ENCODE data around the gene TFR2. TPM values are rescaled to one million over a fixed set of nuclear protein-coding genes. Genes with fewer than 3 reads are reported as not detected.

Gene TFR2
- total and polyA plus RNA-seq, 8 donors: 0.67 to 2.6 (median 1.2) TPM

DNA sequence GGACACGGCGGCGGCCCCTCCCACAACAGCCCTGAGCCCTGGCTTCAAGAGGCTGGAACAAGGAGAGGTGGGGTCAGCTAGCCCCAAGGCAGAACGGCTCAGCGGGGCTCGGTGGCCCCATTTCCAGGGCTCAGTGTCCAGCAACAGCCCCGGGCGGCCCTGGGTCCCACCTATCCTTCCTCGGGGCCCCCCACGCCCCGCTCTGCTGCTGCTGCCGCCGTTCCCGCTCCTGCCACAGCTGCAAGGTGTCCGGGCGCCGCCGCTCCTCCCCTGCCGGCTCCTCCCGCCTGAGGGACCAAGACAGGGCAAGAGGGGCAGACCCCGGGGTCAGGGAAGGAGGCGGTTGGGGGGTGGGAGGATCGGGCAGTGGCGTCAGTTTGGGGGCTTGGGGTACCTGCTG, 64.2 kb downstream of the TFR2 start:
- TF ChIP-seq, protein P1, sequence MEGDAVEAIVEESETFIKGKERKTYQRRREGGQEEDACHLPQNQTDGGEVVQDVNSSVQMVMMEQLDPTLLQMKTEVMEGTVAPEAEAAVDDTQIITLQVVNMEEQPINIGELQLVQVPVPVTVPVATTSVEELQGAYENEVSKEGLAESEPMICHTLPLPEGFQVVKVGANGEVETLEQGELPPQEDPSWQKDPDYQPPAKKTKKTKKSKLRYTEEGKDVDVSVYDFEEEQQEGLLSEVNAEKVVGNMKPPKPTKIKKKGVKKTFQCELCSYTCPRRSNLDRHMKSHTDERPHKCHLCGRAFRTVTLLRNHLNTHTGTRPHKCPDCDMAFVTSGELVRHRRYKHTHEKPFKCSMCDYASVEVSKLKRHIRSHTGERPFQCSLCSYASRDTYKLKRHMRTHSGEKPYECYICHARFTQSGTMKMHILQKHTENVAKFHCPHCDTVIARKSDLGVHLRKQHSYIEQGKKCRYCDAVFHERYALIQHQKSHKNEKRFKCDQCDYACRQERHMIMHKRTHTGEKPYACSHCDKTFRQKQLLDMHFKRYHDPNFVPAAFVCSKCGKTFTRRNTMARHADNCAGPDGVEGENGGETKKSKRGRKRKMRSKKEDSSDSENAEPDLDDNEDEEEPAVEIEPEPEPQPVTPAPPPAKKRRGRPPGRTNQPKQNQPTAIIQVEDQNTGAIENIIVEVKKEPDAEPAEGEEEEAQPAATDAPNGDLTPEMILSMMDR (IDR thresholded peaks at IDR 0.05): no peak
- Histone ChIP-seq H3K9me3 (no peaks in the 10 kb centered on the region), H3K36me3 (peaks cover 0 to 98% of the 10 kb centered on the region in 2 donors), H3K27me3 (no peaks in the 10 kb centered on the region), H3K27ac (no peak overlapping the region), H3K4me3 (no peak overlapping the region), H3K4me1 (peaks cover 0 to 16% of the 10 kb centered on the region in 2 donors)
- intact Hi-C loops (cut with DNase I): no loop called here
- DNase-seq (no peak), ATAC-seq (no peak)

DNA sequence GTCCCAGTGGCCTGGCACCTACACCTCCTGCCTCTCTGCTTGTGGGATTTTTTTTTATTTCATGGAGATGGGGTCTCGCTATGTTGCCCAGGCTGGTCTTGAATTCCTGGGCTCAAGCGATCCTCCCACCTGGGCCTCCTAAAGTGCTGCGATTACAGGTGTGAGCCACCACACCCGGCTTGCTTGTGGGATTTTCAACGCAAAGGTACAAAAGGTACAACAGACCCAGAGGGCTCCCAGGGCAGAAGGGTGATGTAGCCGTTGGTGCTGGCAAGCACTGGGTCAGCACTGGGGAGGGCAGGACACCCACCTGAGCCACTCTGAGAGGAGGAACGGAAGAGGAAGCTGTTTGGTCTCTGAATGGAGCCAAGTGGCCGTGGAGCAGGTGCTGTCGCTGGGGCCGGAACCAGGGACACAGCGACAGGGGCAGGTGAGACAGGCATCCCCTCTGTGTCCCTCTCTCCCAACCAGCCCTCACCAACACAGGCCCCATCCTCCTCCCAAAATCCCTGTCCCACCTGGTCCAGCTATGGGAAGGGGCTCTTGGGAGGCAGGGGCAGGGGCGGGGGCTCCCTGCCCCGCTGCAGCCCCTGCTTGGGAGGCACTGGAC, 64.9 kb downstream of the TFR2 start:
- TF ChIP-seq, protein P1 (IDR thresholded peaks at IDR 0.05): no peak
- ATAC-seq (no peak), DNase-seq (no peak)
- Histone ChIP-seq H3K27me3 (no peaks in the 10 kb centered on the region), H3K27ac (no peak overlapping the region), H3K4me1 (peaks cover 0 to 16% of the 10 kb centered on the region in 2 donors), H3K4me3 (no peak overlapping the region), H3K36me3 (peaks cover 0 to 96% of the 10 kb centered on the region in 2 donors), H3K9me3 (no peaks in the 10 kb centered on the region)
- intact Hi-C loops (cut with DNase I): no loop called here

DNA sequence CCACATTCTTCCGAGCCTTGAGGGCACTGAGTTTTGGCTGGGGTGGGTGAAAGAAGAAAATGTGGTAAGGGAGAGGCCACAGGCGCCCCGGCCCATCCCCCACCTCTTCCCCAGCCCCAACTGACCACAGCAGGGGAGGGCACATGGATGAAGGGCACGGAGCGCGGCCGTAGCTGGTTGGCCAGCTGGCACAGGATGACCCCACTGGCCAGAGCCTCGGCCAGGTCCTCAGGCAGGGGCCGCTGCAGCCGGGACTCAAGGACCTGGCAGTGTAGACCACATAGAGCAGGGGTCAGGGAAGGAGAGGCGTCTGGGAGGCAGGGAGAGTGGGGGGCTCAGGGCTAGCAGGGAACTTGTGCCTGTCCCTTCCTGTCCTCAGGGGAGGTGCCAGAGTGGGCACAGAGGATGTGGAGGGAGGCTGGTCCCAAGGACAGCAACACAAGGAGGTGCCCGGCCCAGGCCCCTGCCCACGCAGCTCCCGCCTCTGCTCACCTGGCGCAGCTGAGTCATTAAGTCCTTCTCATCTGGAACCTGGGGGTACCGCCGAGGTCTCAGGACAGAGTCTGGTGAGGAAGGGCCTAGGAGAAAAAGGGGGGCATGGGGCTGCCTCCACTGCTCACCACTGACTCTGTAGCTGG, 65.5 kb downstream of the TFR2 start:
- DNase-seq (no peak), ATAC-seq (no peak)
- Histone ChIP-seq H3K36me3 (peaks cover 0 to 89% of the 10 kb centered on the region in 2 donors), H3K4me1 (peaks cover 1 to 16% of the 10 kb centered on the region in 2 donors), H3K9me3 (no peaks in the 10 kb centered on the region), H3K27me3 (no peaks in the 10 kb centered on the region), H3K27ac (no peak overlapping the region), H3K4me3 (no peak overlapping the region)
- intact Hi-C loops (cut with DNase I): no loop called here
- TF ChIP-seq, protein P1 (IDR thresholded peaks at IDR 0.05): no peak

DNA sequence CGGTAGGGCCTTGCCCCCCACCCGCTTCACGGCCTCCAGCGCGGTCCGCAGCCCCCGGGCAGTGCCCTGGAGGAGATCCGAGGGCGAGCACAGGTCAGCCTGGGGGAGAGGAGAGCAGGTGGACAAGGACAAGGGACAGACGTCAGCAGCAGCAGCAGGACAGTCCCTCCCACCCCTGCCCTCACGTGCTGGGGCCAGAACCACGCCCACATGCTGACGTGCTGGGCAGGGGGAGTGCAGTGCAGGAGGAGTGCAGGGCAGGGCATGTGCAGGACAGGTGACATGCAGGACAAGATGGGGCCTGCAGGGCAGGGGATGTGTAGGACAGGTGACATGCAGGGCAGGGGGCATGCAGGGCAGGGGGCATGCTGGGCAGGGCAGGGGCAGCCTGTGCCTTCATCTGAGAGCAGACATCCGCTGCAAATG, 66.1 kb downstream of the TFR2 start:
- ATAC-seq (no peak), DNase-seq (no peak)
- H3K36me3 ChIP-seq: peaks cover 0 to 85% of the 10 kb centered on the region in 2 donors
- H3K9me3 ChIP-seq: no peaks in the 10 kb centered on the region
- H3K27me3 ChIP-seq: peaks cover 0 to 6% of the 10 kb centered on the region in 2 donors
- no peak overlapping the region for H3K27ac ChIP-seq
- peaks cover 8 to 21% of the 10 kb centered on the region in 2 donors for H3K4me1 ChIP-seq
- intact Hi-C loops (cut with DNase I): no loop called here
- H3K4me3 ChIP-seq: no peak overlapping the region
- TF ChIP-seq, protein P1 (IDR thresholded peaks at IDR 0.05): no peak

DNA sequence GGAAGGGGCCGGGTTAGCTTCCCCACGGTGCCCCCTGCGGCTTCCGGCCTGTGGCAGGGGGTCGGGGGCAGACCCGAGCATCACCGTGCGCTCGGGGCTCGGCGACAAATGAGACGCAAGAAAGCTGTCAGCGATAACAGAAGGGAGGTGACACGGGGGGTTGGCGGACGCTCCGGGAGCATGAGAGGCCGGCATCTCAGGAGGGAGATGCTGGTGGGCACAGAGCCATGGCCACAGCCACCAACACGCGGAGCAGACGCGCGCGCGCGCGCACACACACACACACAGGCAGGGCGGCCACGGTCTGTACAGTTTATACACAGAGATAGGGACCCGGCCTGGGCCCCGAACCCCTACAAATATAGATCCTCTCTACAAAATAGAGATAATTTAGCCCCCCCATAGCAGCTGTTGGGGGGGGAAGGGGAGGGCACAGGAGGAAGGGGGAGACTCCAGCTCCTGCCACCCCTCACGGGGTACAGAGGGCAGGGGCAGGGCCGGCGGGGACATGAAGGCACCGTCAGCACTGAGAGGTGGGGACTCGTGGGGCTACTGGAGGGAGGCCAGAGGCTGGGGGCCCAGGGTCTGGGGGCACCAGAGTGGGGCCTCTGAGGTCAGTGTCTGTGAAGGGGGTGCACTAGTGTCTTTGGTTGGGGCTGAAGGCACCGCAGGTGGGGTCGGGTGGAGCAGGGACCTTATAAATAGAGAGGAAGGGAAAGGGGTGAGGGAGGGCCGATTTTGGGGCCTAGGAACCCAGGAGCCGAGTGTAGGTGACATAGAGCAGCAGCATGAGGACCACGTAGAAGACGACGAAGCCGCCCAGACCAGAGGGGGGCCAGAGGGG, 66.8 kb downstream of the TFR2 start:
- H3K9me3 ChIP-seq: no peaks in the 10 kb centered on the region
- ATAC-seq (no peak), DNase-seq (no peak)
- peaks cover 0 to 13% of the 10 kb centered on the region in 2 donors for H3K27me3 ChIP-seq
- peaks cover 0 to 79% of the 10 kb centered on the region in 2 donors for H3K36me3 ChIP-seq
- H3K4me1 ChIP-seq: peaks cover 12 to 27% of the 10 kb centered on the region in 2 donors
- intact Hi-C loops (cut with DNase I): no loop called here
- no peak overlapping the region for H3K4me3 ChIP-seq
- no peak overlapping the region for H3K27ac ChIP-seq
- TF ChIP-seq, protein P1 (IDR thresholded peaks at IDR 0.05): no peak

All from left lung (tissue), 10 donors.